ENCODE data around the gene SLC22A16.

SLC22A16 gene

DNA sequence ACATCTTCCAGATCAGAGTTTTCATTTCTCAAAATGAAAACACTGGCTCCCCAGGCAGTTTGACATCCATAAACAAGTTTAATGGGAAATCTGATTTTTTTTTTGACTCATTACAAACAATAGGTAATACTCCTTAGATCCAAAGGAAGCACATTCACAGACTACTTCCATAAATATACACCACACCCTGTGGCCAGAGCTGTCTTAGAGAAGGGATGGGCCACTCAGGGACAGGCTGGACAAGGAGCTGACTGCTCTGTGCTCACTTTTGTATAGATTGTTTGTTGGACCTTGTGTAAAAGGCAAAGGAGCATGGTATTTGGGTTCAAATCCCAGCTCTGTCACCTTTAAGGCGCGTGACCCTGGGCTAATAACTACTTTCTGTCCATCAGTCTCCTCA is 48.3 kb downstream of the SLC22A16 start:
- POLR2A ChIA-PET (ENCODE audit: low non-redundant PET): no interaction called here
- CTCF ChIA-PET: no interaction called here
- H3K27ac ChIP-seq: no peak overlapping the region
- TF ChIP-seq, protein P1, sequence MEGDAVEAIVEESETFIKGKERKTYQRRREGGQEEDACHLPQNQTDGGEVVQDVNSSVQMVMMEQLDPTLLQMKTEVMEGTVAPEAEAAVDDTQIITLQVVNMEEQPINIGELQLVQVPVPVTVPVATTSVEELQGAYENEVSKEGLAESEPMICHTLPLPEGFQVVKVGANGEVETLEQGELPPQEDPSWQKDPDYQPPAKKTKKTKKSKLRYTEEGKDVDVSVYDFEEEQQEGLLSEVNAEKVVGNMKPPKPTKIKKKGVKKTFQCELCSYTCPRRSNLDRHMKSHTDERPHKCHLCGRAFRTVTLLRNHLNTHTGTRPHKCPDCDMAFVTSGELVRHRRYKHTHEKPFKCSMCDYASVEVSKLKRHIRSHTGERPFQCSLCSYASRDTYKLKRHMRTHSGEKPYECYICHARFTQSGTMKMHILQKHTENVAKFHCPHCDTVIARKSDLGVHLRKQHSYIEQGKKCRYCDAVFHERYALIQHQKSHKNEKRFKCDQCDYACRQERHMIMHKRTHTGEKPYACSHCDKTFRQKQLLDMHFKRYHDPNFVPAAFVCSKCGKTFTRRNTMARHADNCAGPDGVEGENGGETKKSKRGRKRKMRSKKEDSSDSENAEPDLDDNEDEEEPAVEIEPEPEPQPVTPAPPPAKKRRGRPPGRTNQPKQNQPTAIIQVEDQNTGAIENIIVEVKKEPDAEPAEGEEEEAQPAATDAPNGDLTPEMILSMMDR (conservative IDR thresholded peaks at IDR 0.05; ENCODE audit: low read depth): no peak
- no peak for DNase-seq (ENCODE audit: low spot score)

DNA sequence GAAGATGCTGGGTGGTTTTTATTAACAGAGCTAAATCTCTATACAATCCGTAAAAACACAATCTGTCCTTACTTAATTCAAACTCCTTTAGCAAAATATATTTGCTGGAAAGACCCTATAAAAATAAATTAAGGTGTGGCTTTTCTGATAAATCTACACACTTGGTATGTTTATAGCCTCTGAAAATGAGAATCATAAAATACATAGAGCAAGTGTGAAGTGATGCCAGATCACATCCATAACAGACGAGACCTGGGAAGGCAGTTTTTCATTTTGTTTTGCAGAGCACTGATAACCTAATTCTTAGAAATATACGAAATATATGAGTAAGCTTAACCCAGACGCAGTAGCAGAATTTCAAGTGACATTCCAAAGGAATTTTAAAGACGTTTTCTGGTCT is 50.6 kb downstream of the SLC22A16 start:
- no peak overlapping the region for H3K27ac ChIP-seq
- DNase-seq (ENCODE audit: low spot score): no peak
- ChIA-PET CTCF (interaction anchor here (0.5 to 0.7 kb wide), 2 partner anchors 397 to 646 kb away, joined by 3 to 4 read pairs; no protein-coding TSS in a partner anchor), POLR2A (ENCODE audit: low non-redundant PET) (no interaction called here)
- TF ChIP-seq, protein P1 (conservative IDR thresholded peaks at IDR 0.05; ENCODE audit: low read depth): no peak

DNA sequence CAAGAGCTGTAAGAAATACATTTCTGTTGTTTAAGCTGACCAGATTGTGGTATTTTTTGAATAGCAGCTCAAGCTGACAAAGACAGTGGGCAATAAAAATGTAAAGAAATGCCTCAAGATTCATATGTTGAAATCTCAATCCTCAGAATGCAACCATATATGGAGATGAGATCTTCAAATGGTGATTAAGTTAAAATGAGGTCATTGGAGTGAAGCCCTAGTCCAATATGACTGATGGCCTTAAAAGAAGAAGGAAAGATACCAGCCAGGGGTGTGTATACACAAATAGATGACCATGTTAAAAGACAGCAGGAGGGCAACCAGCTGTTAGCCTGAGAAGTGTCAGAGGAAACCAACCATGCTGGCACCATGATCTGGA is 54.0 kb downstream of the SLC22A16 start:
- TF ChIP-seq, protein P1 (conservative IDR thresholded peaks at IDR 0.05; ENCODE audit: low read depth): no peak
- POLR2A ChIA-PET (ENCODE audit: low non-redundant PET): no interaction called here
- H3K27ac ChIP-seq: no peak overlapping the region
- CTCF ChIA-PET: no interaction called here
- no peak for DNase-seq (ENCODE audit: low spot score)

DNA sequence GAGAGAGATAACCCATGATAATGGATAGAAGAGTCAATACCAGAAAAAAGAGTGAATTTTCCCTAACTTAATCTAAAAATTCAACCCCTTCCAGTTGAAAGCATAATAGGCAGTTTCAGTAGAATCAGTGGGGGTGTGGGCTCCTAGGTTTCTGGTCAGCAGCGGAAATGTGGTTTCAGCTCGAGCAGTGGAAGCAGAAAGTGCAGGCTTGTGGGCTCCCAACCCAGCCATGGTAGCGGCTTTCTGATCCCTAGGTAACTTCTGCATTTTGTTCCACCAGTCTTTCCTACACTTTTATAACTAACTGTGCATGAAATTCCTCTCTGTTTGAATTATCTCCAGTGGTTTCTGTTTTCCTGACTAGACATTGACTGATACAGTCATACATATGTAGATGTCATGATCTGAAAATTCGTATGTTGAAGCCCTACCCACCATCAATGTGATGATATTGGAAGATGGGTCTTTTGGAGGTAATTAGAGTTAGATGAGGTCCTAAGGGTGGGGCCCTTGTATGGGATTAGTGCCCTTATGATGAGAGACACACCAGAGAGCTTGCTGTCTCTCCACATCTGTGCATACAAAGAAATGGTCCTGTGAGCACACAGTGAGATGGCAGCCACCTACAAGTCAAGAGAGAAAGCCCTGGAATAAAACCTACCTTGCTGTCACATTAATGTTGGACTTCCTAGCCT is 54.5 kb downstream of the SLC22A16 start:
- ChIA-PET POLR2A (ENCODE audit: low non-redundant PET) (no interaction called here), CTCF (no interaction called here)
- TF ChIP-seq, protein P1 (conservative IDR thresholded peaks at IDR 0.05; ENCODE audit: low read depth): no peak
- DNase-seq (ENCODE audit: low spot score): no peak
- no peak overlapping the region for H3K27ac ChIP-seq

DNA sequence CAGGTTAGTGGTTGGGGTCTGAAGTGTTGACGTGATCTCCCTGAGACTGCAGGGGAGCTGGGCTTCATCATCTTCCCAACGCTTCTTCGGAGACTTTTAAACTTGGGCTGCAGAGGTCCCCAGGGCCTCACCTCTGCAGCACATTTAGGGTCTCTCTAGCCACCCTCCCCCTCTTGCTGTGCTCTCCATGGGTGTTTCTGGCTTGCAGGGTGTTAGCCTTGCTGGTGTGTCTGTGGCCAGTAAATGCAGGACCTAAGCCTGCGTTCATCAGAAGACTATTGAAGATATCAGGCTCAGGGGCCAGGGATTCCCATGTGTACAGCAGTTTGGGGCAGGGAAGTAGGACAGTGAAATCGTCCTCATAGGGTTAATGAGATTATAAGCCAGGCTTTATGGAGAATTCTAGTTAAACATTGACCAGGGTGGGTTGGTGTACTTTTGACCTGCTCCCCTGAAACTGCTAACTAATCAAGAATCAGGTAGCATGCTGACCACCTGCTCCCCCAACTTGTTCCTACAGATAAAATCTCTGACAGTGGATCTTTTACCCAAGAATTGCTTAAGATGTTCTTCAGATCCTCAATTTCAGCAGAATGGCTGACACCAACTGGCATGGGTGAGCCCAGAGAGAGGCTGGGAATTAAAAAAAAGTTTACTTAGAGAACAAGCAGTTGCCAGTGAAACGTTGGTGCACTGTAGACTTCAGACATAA is 57.2 kb downstream of the SLC22A16 start:
- ChIA-PET POLR2A (ENCODE audit: low non-redundant PET) (no interaction called here), CTCF (no interaction called here)
- TF ChIP-seq, protein P1 (conservative IDR thresholded peaks at IDR 0.05; ENCODE audit: low read depth): no peak
- DNase-seq (ENCODE audit: low spot score): no peak
- no peak overlapping the region for H3K27ac ChIP-seq

DNA sequence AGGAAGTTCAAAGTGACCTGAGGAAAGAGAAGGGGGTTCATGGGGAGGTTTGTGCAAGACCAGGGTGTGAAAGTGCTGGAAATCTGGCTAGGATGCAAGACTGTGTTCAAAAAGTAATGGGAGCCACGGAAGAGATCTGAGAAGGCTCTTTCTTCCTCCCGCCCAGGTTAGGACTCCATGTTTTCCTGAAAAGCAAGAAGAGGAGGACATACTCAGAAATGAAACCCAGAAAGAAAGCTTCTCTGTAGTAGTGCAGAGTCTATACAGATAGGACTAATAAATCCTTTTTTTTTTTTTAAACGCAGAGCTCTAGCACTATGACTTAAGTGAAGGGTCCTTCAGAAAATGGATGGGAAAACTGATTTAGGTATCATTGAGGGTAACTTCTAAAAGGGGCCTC is 57.8 kb downstream of the SLC22A16 start:
- TF ChIP-seq, protein P1 (conservative IDR thresholded peaks at IDR 0.05; ENCODE audit: low read depth): no peak
- DNase-seq (ENCODE audit: low spot score): no peak
- ChIA-PET POLR2A (ENCODE audit: low non-redundant PET) (no interaction called here), CTCF (no interaction called here)
- H3K27ac ChIP-seq: no peak overlapping the region

Data from RWPE1 (cell line).